ENCODE data around the gene PCDHA8. TPM values are rescaled to one million over a fixed set of nuclear protein-coding genes. Genes with fewer than 3 reads are reported as not detected.

PCDHA8 gene
- total RNA-seq, 1 donor from 2014 or later = 1.0 TPM

- H3K27ac ChIP-seq (ENCODE audit: low read depth, low read length) = no peak overlapping the region
- no peaks in the 10 kb centered on the region for H3K27me3 ChIP-seq (ENCODE audit: insufficient read depth, low read length)
- H4K20me1 ChIP-seq (ENCODE audit: insufficient read depth, low read length) = no peaks in the 10 kb centered on the region
- TF ChIP-seq EZH2 (IDR thresholded peaks at IDR 0.05; ENCODE audit: insufficient read depth, low read length) (no peak), CTCF (IDR thresholded peaks at IDR 0.05; ENCODE audit: insufficient read depth, low read depth, low read length) (no peak)
- DNase-seq (ENCODE audit: low read depth) (no peak), FAIRE-seq (no peak)
- H3K9me3 Mint-ChIP-seq (ENCODE audit: unreplicated experiment) = peaks cover 17% of the 10 kb centered on the region
- no peak overlapping the region for H3K27ac Mint-ChIP-seq (ENCODE audit: unreplicated experiment)
- H3K36me3 Mint-ChIP-seq (ENCODE audit: low read depth, unreplicated experiment) = peaks cover 36% of the 10 kb centered on the region
- no peak overlapping the region for H3K9ac ChIP-seq (ENCODE audit: low read length)
- no peak overlapping the region for H2AFZ ChIP-seq (ENCODE audit: low read depth, low read length)
- H3K27me3 Mint-ChIP-seq (ENCODE audit: low read depth, unreplicated experiment) = no peaks in the 10 kb centered on the region
- H3K36me3 ChIP-seq (ENCODE audit: insufficient read depth, low read length) = no peaks in the 10 kb centered on the region
- no peaks in the 10 kb centered on the region for H3K79me2 ChIP-seq (ENCODE audit: insufficient read depth, low read length)
- peaks cover 34% of the 10 kb centered on the region for H3K9me3 ChIP-seq (ENCODE audit: insufficient read depth, low read depth, low read length)
- H3K4me3 ChIP-seq (ENCODE audit: insufficient read depth, low read depth, low read length) = no peak overlapping the region
- H3K4me3 Mint-ChIP-seq (ENCODE audit: unreplicated experiment) = no peak overlapping the region
- H3K4me1 Mint-ChIP-seq (ENCODE audit: low read depth, unreplicated experiment) = peaks cover 3% of the 10 kb centered on the region
- no peaks in the 10 kb centered on the region for H3K4me1 ChIP-seq (ENCODE audit: insufficient read depth, low read length)
- no peak overlapping the region for H3K4me2 ChIP-seq (ENCODE audit: low read length)
Measured at GRCh38 chr5:140857987-140858240, 16.9 kb downstream of the PCDHA8 start.

GRCh38 chr5:140862441-140863295, 21.7 kb downstream of the PCDHA8 start:
- H3K9me3 ChIP-seq (ENCODE audit: insufficient read depth, low read depth, low read length) = peaks cover 25% of the 10 kb centered on the region
- H3K27me3 Mint-ChIP-seq (ENCODE audit: low read depth, unreplicated experiment) = no peaks in the 10 kb centered on the region
- peaks cover 35% of the 10 kb centered on the region for H3K36me3 Mint-ChIP-seq (ENCODE audit: low read depth, unreplicated experiment)
- TF ChIP-seq EZH2 (IDR thresholded peaks at IDR 0.05; ENCODE audit: insufficient read depth, low read length) (no peak), CTCF (IDR thresholded peaks at IDR 0.05; ENCODE audit: insufficient read depth, low read depth, low read length) (no peak)
- H3K27ac Mint-ChIP-seq (ENCODE audit: unreplicated experiment) = no peak overlapping the region
- H3K27me3 ChIP-seq (ENCODE audit: insufficient read depth, low read length) = no peaks in the 10 kb centered on the region
- H3K4me3 Mint-ChIP-seq (ENCODE audit: unreplicated experiment) = no peak overlapping the region
- no peaks in the 10 kb centered on the region for H3K4me1 Mint-ChIP-seq (ENCODE audit: low read depth, unreplicated experiment)
- no peaks in the 10 kb centered on the region for H3K79me2 ChIP-seq (ENCODE audit: insufficient read depth, low read length)
- no peak overlapping the region for H3K27ac ChIP-seq (ENCODE audit: low read depth, low read length)
- DNase-seq (ENCODE audit: low read depth) (no peak), FAIRE-seq (no peak)
- no peak overlapping the region for H3K4me2 ChIP-seq (ENCODE audit: low read length)
- no peaks in the 10 kb centered on the region for H3K36me3 ChIP-seq (ENCODE audit: insufficient read depth, low read length)
- H4K20me1 ChIP-seq (ENCODE audit: insufficient read depth, low read length) = no peaks in the 10 kb centered on the region
- peaks cover 11% of the 10 kb centered on the region for H3K9me3 Mint-ChIP-seq (ENCODE audit: unreplicated experiment)
- H3K9ac ChIP-seq (ENCODE audit: low read length) = no peak overlapping the region
- H3K4me1 ChIP-seq (ENCODE audit: insufficient read depth, low read length) = no peaks in the 10 kb centered on the region
- H3K4me3 ChIP-seq (ENCODE audit: insufficient read depth, low read depth, low read length) = no peak overlapping the region
- no peak overlapping the region for H2AFZ ChIP-seq (ENCODE audit: low read depth, low read length)
